GM19397 (cell line): ENCODE measurements around the gene EXOC2.

Experiments
- ATAC-seq: cut with Tn5 transposase; IDR thresholded peaks from one replicate; pipeline ENCODE4 v1.9.1; 2021; ENCODE audit warnings: mild to moderate bottlenecking, moderate library complexity; ENCODE audit not compliant: unreplicated experiment

Gene EXOC2

GRCh38 chr6:692858-693722 is at the start of gene EXOC2:
TSS of gene EXOC2 (minus strand) at chr6:693139. CDS start at chr6:637818, 55,321 bp downstream.
- ATAC-seq = peak; percentile 90

GRCh38 chr6:741410-742339 is 48.7 kb upstream of the EXOC2 start:
- no peak for ATAC-seq

- no peak for ATAC-seq
Measured at GRCh38 chr6:736657-737446, 43.9 kb upstream of the EXOC2 start.

GRCh38 chr6:733431-734219 is 40.7 kb upstream of the EXOC2 start:
- no peak for ATAC-seq

GRCh38 chr6:731924-732323 is 39.0 kb upstream of the EXOC2 start:
- no peak for ATAC-seq

GRCh38 chr6:729606-730320 is 36.8 kb upstream of the EXOC2 start:
- ATAC-seq = no peak

GRCh38 chr6:727856-728255 is 34.9 kb upstream of the EXOC2 start:
- no peak for ATAC-seq

- ATAC-seq = no peak
Measured at GRCh38 chr6:723540-723939, 30.6 kb upstream of the EXOC2 start.

GRCh38 chr6:722608-723007 is 29.7 kb upstream of the EXOC2 start:
- no peak for ATAC-seq

GRCh38 chr6:722077-722524 is 29.2 kb upstream of the EXOC2 start:
- ATAC-seq = no peak

GRCh38 chr6:718345-718744 is 25.4 kb upstream of the EXOC2 start:
- no peak for ATAC-seq

- ATAC-seq = no peak
Measured at GRCh38 chr6:717135-717534, 24.2 kb upstream of the EXOC2 start.

- ATAC-seq = no peak
Measured at GRCh38 chr6:715709-716491, 23.0 kb upstream of the EXOC2 start.

GRCh38 chr6:714100-714499 is 21.2 kb upstream of the EXOC2 start:
- ATAC-seq = no peak

GRCh38 chr6:713351-713750 is 20.4 kb upstream of the EXOC2 start:
- no peak for ATAC-seq

GRCh38 chr6:712805-713204 is 19.9 kb upstream of the EXOC2 start:
- ATAC-seq = no peak

GRCh38 chr6:711925-712324 is 19.0 kb upstream of the EXOC2 start:
- ATAC-seq = no peak
